ENCODE measurements around the gene EPAS1. TPM values are rescaled to one million over a fixed set of nuclear protein-coding genes. Genes with fewer than 3 reads are reported as not detected.
A peak's percentile ranks its signal among the peaks of the same experiment; 100 is the strongest.

Gene EPAS1
- total and polyA plus RNA-seq, 8 donors = 35.6 to 165 (median 76.0) TPM

GRCh38 chr2:46431481-46432235 lies 134.5 kb downstream of the EPAS1 start:
- Histone ChIP-seq H3K27ac (no peak overlapping the region), H3K4me1 (no peaks in the 10 kb centered on the region), H3K9me3 (no peaks in the 10 kb centered on the region), H3K27me3 (no peaks in the 10 kb centered on the region), H3K36me3 (no peaks in the 10 kb centered on the region), H3K4me3 (no peak overlapping the region)
- intact Hi-C loops (cut with DNase I) = no loop called here
- ATAC-seq (no peak), FAIRE-seq (no peak), DNase-seq (no peak)
- 61 to 64% methylated on average over 5 of the region's 5 CpGs for WGBS, 2 donors
- TF ChIP-seq, protein P1, sequence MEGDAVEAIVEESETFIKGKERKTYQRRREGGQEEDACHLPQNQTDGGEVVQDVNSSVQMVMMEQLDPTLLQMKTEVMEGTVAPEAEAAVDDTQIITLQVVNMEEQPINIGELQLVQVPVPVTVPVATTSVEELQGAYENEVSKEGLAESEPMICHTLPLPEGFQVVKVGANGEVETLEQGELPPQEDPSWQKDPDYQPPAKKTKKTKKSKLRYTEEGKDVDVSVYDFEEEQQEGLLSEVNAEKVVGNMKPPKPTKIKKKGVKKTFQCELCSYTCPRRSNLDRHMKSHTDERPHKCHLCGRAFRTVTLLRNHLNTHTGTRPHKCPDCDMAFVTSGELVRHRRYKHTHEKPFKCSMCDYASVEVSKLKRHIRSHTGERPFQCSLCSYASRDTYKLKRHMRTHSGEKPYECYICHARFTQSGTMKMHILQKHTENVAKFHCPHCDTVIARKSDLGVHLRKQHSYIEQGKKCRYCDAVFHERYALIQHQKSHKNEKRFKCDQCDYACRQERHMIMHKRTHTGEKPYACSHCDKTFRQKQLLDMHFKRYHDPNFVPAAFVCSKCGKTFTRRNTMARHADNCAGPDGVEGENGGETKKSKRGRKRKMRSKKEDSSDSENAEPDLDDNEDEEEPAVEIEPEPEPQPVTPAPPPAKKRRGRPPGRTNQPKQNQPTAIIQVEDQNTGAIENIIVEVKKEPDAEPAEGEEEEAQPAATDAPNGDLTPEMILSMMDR (IDR thresholded peaks at IDR 0.05) = no peak

- H3K4me3 ChIP-seq = no peak overlapping the region
- H3K27ac ChIP-seq = no peak overlapping the region
- ATAC-seq = peak in 1 of 4 donors; percentile 62
- H3K27me3 ChIP-seq = no peaks in the 10 kb centered on the region
- TF ChIP-seq, protein P1 (IDR thresholded peaks at IDR 0.05) = no peak
- H3K9me3 ChIP-seq = no peaks in the 10 kb centered on the region
- WGBS, 2 donors = 76 to 79% methylated on average over 3 of the region's 3 CpGs
- no peak for DNase-seq
- FAIRE-seq = no peak
- intact Hi-C loops (cut with DNase I) = no loop called here
- no peaks in the 10 kb centered on the region for H3K36me3 ChIP-seq
- H3K4me1 ChIP-seq = no peaks in the 10 kb centered on the region
Measured at GRCh38 chr2:46434851-46435273, 137.7 kb downstream of the EPAS1 start.

- Histone ChIP-seq H3K36me3 (no peaks in the 10 kb centered on the region), H3K9me3 (no peaks in the 10 kb centered on the region), H3K4me1 (no peaks in the 10 kb centered on the region), H3K27me3 (no peaks in the 10 kb centered on the region), H3K27ac (no peak overlapping the region), H3K4me3 (no peak overlapping the region)
- ATAC-seq (no peak), FAIRE-seq (no peak), DNase-seq (no peak)
- intact Hi-C loops (cut with DNase I) = no loop called here
- TF ChIP-seq, protein P1 (IDR thresholded peaks at IDR 0.05) = no peak
Measured at GRCh38 chr2:46435353-46435752, 138.1 kb downstream of the EPAS1 start.

DNA sequence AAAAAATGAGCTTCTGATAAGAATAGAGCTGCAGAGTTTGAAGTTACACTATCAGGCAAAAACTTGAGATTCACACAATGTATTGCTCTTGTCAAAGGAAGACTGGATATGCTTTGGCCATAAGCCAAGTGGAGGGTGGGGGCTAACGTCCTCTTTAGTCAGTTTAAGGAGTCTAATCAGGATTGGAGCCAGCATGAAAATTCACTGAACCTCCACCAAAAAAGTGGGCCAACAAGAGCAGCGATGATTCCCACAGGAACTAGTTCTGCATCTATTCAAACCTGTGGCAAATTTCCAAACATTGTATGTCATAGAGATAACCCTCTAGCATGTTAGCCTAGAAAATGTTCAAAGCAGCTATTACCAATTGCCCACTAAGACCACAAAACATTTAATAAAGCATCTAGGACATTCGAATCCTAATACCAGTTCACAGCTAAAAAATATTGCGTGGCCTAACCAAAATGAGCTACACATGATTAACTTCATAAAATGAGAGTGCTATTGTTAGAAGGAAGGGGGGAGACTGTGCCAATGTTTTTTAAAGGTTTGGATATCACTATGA lies 138.7 kb downstream of the EPAS1 start:
- no peaks in the 10 kb centered on the region for H3K36me3 ChIP-seq
- intact Hi-C loops (cut with DNase I) = no loop called here
- DNase-seq (no peak), ATAC-seq (no peak), FAIRE-seq (no peak)
- H3K27me3 ChIP-seq = no peaks in the 10 kb centered on the region
- H3K9me3 ChIP-seq = no peaks in the 10 kb centered on the region
- H3K4me3 ChIP-seq = no peak overlapping the region
- H3K4me1 ChIP-seq = no peaks in the 10 kb centered on the region
- TF ChIP-seq, protein P1 (IDR thresholded peaks at IDR 0.05) = no peak
- H3K27ac ChIP-seq = no peak overlapping the region
- WGBS, 2 donors = 64 to 70% methylated on average over 4 of the region's 4 CpGs

Other genes starting within 250 kb of the EPAS1 start
- gene TMEM247, start 182.2 kb downstream of the EPAS1 start, total RNA-seq = not detected
- not detected for gene TMEM247, start 182.2 kb downstream of the EPAS1 start, polyA plus RNA-seq
- 10 to 100 TPM; 16.9 to 37.5 (median 18.8) TPM for gene RHOQ, start 245.1 kb downstream of the EPAS1 start, total RNA-seq
- gene RHOQ, start 245.1 kb downstream of the EPAS1 start, polyA plus RNA-seq = 10 to 100 TPM; 16.7 to 16.8 TPM
- 1 to 10 TPM; 3.4 to 5.2 (median 4.1) TPM for gene ATP6V1E2, start 245.2 kb downstream of the EPAS1 start, total RNA-seq
- gene ATP6V1E2, start 245.2 kb downstream of the EPAS1 start, polyA plus RNA-seq = 1 to 10 TPM; 2.0 to 3.6 TPM